ENCODE results near the gene PRKG2. TPM values are rescaled to one million over a fixed set of nuclear protein-coding genes. Genes with fewer than 3 reads are reported as not detected.

The PRKG2 gene
- polyA plus RNA-seq, 3 donors: 0.16 to 0.56 (median 0.29) TPM

DNA sequence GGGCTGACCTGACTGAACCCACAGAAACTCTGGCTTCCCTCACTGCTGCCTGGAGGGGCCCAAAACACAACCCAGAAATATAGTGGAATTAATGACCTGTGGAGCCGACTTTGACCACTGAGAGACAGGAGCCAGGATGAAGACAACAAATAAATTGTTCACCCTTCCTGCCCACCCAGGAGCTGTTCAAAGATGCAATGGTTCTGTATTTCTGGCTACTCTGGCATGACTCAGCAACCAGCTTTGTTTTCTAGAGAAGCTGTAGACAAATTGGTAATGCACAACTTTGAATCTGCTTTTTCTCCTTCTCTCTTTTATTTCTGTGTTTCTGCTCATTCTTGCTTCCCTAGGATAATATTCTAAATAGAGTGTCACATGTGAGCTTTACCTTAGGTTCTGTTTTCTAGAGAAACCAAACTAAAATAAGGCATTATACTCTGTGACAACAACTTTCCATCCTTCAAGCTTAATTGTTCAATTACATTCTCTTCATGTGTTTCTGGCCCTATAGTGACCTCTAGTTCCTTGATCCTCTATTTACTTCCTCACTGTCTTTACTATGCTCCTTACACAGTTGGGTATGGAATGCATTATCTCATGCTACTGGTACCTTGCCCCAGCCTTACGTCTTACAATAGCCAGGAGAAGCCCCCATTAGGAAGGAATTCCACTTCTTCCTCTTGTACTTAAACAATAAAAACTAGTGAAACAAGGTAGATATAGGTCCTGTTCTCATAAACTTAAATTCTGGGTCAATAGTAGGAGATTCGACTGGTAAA lies 6.5 kb upstream of the PRKG2 start:
- 64 to 75% (median 70%) methylated on average over 3 of the region's 3 CpGs for WGBS, 3 donors

DNA sequence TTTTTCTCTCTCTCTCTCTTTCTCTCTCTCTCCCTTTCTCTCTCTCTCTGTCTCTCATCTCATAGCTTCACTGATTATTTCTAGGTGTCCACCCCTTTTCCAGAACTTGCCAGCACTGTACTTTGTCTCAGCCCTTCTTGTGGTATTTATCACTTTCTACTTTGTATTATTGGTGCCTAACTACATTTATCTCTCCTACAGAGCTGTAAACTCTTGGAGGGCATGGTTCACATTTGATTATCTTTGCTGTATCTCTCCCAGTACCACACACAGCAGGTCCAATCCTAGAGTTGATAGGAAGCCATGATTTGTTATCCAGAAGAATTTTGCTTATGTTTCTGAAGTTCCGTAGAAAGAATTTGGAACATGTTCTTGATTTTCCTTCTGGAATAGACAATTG lies 5.2 kb upstream of the PRKG2 start:
- no peak overlapping the region for H3K27ac ChIP-seq (ENCODE audit: low read depth, low read length)
- 94 to 98% (median 96%) methylated on average over 1 of the region's 1 CpG for WGBS, 3 donors

More for the DNA sequence above, 6.5 kb upstream of the PRKG2 start:
- no peak overlapping the region for H3K27ac ChIP-seq (ENCODE audit: low read depth, low read length)

DNA sequence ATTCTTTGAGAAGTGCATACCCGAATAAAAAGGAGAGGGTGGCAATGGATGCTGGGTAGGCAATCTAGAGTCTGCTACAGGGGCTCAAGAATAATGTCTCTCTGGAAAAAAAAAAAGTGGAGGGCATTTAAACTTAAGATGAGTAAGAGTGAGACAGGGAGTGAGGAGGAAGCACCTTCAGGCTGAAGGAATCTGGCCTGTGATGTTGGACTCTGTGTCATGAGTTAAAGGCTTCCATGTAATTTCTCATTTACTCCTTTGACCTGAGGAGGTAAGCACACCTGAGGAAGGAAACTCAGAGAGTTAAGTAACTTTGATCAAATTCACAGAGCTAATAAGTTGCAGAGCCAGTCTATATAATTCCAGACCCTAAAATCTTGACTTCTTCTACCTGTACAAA lies 3.2 kb upstream of the PRKG2 start:
- no peak overlapping the region for H3K27ac ChIP-seq (ENCODE audit: low read depth, low read length)
- WGBS, 3 donors: 89 to 100% (median 91%) methylated on average over 1 of the region's 1 CpG

DNA sequence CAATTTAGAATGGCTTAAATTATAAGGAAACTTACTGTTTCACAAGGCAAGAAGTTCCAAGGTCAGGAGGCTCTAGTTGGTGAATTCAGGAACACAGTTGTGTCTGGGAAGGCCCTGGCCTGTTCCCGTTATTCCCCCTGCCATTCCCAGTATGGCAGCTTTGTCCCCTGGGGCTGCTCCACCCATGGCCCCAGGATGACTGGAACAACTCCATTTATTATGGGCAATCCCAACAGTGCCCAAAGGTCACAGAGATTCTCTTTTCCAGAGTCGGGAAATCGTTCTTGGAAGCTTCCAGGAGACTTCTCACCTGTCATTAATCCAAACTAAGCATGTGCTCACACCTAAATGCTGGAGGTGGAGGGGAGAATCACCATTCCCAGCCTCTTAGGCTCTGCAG lies 2.8 kb upstream of the PRKG2 start:
- H3K27ac ChIP-seq (ENCODE audit: low read depth, low read length): no peak overlapping the region
- 74 to 82% (median 76%) methylated on average over 3 of the region's 3 CpGs for WGBS, 3 donors

DNA sequence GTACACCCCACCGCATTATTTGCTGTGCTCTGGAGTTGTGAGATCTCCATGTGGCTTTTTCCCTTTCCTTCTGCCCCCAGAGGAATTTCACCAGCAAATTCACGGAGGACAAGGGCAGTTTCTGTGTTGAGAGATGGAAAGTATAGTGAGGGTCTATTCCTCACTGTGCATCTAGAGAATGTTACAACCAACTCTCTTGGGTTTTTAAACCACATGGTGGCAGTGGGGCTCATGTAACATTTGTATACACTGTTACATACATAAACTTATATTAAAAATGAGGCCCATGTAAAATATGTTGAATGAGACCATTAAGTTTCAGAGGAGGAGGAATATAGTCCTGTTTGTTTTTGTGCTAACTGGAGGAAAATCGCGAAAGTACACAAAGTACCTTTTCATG lies 909 bp upstream of the PRKG2 start:
- no peak overlapping the region for H3K27ac ChIP-seq (ENCODE audit: low read depth, low read length)
- WGBS, 3 donors: 40 to 60% (median 55%) methylated on average over 4 of the region's 4 CpGs

DNA sequence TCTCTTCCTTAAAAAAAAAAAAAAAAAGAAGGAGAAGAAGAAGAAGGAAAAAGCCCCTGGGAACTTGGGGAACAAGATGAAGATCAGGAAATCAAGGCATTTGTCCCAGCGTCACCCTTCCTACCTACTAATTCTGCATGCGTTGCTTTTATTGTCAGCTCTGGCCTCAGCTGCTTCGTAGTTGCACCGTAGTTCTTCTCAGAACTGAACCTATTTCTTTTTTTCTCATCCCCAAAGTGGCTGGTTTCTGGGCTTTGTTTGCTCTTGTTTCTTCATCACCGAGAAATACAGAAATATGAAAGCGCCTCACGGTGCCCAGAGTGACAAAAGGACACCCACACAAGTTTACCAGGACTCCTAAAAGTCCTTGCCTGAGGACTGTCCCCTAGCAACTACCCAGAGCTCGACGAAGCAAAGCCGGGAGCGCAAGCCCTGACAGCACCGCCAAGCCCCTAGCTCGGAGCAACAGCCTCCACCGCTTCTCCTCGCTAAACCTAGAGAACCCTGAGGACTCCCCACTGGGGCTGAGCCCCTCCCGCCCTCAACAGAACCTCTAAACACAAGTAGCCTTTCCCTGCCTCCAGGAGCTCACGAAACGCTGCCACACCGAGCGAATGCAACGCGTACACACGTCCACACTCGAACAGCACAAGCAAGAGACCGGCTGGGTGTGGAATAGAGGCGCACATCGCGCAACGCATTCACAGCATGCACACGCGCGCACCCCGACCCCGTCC lies 710 bp downstream of the PRKG2 start:
- no peak overlapping the region for H3K27ac ChIP-seq (ENCODE audit: low read depth, low read length)
- WGBS, 3 donors: 4 to 6% (median 5%) methylated on average over 34 of the region's 34 CpGs

DNA sequence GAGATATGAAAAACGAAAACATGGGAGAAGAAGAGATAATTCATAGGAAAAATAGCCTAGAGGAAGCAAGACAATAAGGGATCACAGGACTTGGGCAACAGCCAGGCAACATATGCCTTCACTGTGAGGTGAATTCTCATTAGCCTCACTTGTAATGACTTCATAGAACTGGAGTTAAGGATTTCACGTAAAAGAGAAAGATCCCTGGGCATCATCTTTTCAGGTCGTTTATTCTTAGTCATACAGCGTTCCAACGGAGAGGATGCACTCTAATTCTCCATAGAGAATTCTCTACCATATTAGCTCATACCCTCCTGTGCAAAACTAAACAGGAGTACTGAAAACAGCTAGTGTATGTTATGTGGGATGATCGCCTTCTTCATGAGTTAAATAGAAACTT lies 1.4 kb downstream of the PRKG2 start:
- H3K27ac ChIP-seq (ENCODE audit: low read depth, low read length): no peak overlapping the region
- 42 to 56% (median 42%) methylated on average over 6 of the region's 6 CpGs for WGBS, 3 donors

DNA sequence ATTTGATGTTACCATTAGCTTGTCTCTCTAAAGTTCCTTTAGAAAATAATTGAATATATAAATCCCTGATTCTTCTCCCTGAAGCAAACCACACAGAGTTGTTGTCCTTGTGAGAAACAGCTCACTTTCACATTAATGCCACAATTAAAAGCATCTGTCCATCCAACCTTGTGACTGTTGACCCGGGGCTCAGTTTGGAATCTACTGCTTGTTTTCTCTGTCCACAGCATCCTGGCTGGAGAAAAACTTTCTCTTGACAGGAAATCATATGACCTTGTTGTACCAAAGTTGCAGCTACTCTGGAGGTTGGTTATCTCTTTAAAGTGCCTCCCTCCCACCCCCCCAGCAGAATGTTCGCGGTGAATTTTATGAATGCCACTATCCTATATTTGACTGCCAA lies 3.1 kb downstream of the PRKG2 start:
- no peak overlapping the region for H3K27ac ChIP-seq (ENCODE audit: low read depth, low read length)
- 46 to 54% (median 53%) methylated on average over 3 of the region's 3 CpGs for WGBS, 3 donors

DNA sequence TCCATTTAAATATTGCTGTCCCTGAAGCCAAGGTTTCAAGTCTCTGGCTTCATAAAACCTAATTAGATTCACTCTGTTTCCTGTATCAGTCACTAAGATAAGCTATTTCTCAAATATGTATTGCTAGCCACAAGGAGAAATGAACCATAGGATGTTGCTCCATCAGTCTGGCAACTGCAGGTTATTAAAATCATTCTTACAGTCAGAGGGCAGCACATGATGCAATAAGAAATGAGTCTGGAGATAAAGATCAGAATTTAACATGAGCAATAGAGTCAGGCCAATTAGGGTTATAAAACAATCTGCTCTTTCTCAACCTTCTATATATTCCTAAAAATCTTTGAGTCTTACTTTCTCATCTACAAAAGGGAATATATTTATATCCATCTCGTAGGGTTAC lies 7.2 kb downstream of the PRKG2 start:
- 59 to 66% (median 64%) methylated on average over 1 of the region's 1 CpG for WGBS, 3 donors
- no peak overlapping the region for H3K27ac ChIP-seq (ENCODE audit: low read depth, low read length)

DNA sequence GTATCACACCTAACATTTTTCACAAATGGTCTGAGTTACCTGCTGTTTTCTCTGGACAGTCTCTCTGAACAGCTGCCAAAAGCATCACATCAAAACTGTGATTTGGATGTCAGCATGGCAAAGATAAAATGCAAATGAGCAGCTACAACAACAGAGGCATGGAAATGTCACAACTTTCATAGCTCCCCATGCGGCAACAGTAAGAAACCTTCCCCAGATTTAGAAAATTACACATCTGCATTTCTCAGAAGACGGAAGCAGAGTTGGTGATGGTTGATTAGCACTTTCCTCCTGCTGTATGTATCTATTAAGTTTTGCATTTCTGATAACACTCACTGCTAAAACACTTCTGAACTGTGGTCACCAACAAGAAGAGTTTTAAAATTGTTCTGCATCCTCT lies 9.7 kb downstream of the PRKG2 start:
- no peak overlapping the region for H3K27ac ChIP-seq (ENCODE audit: low read depth, low read length)
- WGBS, 3 donors: 73 to 79% (median 77%) methylated on average over 2 of the region's 2 CpGs

DNA sequence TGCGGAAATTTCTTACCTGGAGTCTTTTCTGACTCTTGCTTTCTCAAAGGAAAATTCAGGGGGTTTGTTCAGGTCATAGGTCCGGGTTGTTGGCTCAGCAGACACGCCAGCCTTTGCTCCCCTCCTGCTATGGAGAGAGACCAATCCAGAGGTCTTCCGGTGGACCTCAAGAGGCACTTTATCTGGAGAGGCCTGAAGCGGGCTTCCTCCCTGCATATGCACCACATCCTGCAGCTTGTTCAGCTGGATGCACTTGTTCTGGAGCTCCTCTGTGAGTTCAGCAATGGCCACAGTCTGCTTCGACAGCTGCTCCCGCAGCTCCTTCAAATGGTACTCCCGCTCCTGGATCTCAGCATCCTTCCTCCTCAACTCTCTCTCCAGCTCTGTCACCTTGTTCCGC lies 10.5 kb downstream of the PRKG2 start:
- no peak overlapping the region for H3K27ac ChIP-seq (ENCODE audit: low read depth, low read length)
- 63 to 81% (median 75%) methylated on average over 9 of the region's 9 CpGs for WGBS, 3 donors

DNA sequence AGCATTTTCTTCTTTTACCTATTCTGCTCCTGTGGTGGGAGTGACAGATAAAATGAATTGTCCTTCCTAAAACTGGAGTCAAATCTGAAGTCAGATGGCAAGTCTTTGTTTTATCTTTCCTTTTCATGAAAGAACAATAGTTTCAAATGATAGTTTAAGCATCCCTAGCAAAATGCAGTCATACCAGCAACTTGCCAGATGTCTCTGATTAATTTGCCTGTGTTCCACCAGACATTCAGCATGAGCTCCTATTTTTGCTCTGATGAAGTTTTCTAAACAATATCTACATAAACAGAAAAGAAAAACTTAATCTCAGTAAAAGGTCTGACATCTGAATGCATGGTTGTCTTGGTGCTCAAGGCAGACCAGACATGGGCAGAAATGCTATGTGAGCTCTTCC lies 15.2 kb downstream of the PRKG2 start:
- H3K27ac ChIP-seq (ENCODE audit: low read depth, low read length): no peak overlapping the region

DNA sequence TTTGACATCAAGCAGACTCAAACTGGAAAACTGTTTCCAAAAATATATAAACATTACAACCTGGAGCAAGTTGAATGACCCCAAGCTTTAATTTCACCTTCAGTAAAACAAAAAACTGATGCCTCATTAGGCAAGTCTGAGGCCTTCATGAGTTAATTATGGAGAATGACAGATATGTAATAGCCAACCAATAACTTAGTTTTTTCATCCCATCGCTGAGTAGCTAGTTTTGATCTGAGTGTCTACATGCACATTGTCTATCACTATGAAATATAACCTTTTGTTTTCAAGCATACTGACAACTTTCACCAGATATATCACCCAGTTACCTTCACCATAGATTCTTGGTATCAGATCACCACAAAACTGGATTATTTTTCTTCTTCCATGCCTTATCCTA lies 16.4 kb downstream of the PRKG2 start:
- H3K27ac ChIP-seq (ENCODE audit: low read depth, low read length): no peak overlapping the region
- WGBS, 3 donors: 78 to 94% (median 93%) methylated on average over 1 of the region's 1 CpG

DNA sequence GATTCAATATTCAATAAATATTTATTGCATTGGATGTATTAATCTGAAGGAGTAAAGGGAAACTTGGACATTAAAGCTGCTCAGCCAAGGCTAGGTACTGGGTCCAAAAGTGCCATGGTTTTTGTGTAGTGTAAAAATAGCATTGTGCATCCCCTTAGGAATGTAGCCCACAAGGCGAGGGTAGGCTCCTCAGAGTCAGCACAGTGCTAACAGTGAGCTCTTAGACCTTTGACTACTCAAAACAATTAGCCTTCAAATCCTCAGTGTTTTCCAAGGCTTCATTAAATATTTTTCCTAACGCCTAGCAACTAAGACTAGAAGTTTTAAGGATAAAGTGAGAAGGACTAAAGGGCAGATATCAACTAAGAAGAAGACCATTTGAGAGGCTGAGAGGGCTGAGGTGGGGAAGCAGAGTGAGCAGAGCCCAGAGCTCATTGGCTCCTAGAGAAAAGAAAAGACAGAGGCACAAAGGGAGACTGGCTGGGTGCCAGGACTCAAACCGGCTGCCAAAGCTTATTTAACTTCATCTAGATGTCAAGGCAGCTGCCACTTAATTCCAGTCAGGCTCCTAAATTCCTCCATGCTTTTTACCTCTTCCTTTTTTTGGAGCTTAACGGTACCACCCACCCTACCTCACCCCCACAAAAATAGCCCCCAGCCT lies 17.0 kb downstream of the PRKG2 start:
- H3K27ac ChIP-seq (ENCODE audit: low read depth, low read length): no peak overlapping the region
- 42 to 64% (median 60%) methylated on average over 4 of the region's 4 CpGs for WGBS, 3 donors

DNA sequence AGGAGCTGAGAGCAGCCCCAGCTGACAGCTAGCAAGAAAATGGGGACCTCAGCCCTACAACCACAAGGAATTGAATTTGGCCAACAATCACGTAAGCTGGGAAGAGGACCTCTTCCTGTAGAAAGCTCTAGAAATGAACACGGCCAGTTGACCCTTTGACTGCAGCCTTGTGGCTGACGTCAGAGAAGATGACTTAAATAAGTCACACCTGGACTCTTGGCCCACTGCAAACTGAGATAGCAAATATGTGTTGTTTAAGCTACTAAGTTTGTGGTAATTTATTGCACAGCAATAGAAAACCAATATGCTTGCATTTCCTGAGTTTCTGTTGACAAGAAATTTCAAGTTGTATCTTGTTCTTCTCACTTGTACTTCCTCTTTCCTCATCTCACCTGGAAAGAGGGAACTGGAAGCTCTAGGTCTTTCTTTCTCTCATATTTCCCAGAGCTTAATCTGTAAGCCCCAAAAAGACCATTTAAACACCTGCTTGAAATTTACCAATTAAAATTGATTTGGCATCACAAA lies 18.8 kb downstream of the PRKG2 start:
- WGBS, 3 donors: 51 to 60% (median 52%) methylated on average over 3 of the region's 3 CpGs
- no peak overlapping the region for H3K27ac ChIP-seq (ENCODE audit: low read depth, low read length)

DNA sequence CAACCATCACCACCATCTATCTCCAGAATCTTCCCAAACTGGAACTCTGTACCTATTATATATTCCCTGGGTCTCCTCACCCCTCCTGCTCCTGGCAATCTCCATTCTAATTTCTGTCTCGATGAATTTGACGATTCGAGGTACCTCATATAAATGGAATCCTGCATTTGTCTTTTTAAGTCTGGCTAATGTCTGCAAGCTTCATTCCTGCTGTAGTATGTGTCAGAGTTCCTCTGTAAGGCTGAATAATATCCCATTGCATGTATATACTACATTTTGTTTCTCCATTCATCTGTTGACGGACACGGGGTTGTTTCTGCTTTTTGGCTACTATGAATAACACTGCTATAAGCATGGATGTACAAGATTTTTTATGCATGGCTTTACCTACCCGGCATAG lies 19.5 kb downstream of the PRKG2 start:
- 87 to 93% (median 87%) methylated on average over 6 of the region's 6 CpGs for WGBS, 3 donors
- H3K27ac ChIP-seq (ENCODE audit: low read depth, low read length): no peak overlapping the region

DNA sequence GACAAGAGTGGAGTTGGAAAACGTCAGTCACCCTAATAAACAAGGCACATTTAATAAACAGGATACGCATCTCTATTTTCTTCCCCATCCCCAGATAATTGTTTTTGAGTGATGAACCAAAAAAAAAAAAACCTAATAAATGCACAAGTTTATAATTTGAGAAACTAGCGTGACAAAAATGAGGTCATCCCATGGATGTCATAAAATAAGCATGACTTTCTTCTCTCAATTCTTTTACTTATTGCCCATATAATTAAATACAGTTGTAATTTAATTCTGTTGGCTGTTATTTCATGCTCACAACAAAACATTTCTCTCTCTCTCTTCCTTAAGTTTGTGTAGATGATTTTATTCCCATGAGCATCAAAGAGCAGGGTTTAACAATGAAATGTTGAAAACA lies 20.7 kb downstream of the PRKG2 start:
- WGBS, 3 donors: 80 to 87% (median 83%) methylated on average over 3 of the region's 3 CpGs
- H3K27ac ChIP-seq (ENCODE audit: low read depth, low read length): no peak overlapping the region

DNA sequence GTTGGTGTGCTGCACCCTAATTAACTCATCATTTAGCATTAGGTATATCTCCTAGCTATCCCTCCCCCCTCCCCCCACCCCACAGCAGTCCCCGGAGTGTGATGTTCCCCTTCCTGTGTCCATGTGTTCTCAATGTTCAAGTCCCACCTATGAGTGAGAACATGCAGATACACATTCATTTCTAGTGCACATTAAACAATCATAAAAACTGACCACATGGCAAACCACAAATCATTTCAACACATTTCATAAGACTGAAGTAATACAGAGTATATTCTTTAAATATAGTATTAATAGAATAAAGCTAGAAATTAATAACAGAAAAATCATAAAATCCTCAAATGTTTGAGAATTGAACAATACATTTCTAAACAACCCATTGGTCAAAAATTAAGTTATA lies 34.1 kb downstream of the PRKG2 start:
- WGBS, 3 donors: 0 to 47% (median 21%) methylated on average over 1 of the region's 1 CpG
- no peak overlapping the region for H3K27ac ChIP-seq (ENCODE audit: low read depth, low read length)

DNA sequence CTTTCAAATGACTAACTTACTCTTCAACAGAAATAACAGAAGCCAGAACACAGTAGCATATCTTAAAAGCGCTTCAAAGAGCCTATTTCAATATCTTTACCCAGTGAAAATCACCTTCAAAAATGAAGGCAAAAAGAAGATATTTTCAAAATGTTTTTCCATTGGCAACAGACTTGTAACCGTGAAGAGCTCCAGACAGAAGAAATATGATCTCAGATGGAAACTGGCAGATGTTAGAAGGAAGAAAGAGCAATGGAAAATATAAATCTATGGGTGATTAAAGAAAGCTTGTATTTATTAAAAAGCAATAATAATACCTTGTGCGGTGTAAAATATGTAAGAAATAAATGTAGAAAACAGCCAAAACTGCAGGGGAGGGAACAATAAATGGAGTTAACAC lies 35.7 kb downstream of the PRKG2 start:
- no peak overlapping the region for H3K27ac ChIP-seq (ENCODE audit: low read depth, low read length)
- 54 to 78% (median 75%) methylated on average over 3 of the region's 3 CpGs for WGBS, 3 donors

Measured in adipose tissue (tissue), 3 donors.